ENCODE data around the gene STK32B. TPM values are rescaled to one million over a fixed set of nuclear protein-coding genes. Genes with fewer than 3 reads are reported as not detected.

The STK32B gene
- total and polyA plus RNA-seq, 10 donors, result 0.03 to 0.87 (median 0.36) TPM

DNA sequence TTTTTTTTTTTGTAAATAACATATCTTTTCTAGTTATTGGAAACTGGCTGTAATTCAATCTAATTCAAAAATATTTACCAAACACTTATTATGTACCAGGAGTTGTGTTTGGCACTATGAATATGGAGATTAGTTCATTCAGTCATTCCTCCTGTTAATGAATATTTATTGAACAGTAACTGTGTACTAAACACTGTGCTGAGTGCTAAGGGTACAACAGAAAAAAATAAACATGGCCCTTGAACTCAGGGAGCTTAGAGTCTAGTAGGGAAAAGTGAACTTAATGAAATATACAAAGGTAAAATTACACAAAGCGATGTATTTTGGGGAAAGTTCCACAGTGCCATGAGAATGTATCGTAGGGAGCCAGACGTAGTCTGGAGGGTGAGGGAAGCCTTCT lies 87.1 kb downstream of the STK32B start:
- Histone ChIP-seq H3K36me3 (no peaks in the 10 kb centered on the region), H3K9me3 (no peaks in the 10 kb centered on the region), H3K4me1 (no peaks in the 10 kb centered on the region), H3K27me3 (replicated peaks in 1 of 7) (no peaks in the 10 kb centered on the region), H3K27ac (no peak overlapping the region), H3K4me3 (no peak overlapping the region)
- intact Hi-C loops (cut with DNase I; ENCODE audit: low total_unique reads), result no loop called here
- TF ChIP-seq POLR2AphosphoS5 (IDR thresholded peaks at IDR 0.05) (no peak), POLR2A (IDR thresholded peaks at IDR 0.05) (no peak)
- TF ChIP-seq, protein P1, sequence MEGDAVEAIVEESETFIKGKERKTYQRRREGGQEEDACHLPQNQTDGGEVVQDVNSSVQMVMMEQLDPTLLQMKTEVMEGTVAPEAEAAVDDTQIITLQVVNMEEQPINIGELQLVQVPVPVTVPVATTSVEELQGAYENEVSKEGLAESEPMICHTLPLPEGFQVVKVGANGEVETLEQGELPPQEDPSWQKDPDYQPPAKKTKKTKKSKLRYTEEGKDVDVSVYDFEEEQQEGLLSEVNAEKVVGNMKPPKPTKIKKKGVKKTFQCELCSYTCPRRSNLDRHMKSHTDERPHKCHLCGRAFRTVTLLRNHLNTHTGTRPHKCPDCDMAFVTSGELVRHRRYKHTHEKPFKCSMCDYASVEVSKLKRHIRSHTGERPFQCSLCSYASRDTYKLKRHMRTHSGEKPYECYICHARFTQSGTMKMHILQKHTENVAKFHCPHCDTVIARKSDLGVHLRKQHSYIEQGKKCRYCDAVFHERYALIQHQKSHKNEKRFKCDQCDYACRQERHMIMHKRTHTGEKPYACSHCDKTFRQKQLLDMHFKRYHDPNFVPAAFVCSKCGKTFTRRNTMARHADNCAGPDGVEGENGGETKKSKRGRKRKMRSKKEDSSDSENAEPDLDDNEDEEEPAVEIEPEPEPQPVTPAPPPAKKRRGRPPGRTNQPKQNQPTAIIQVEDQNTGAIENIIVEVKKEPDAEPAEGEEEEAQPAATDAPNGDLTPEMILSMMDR (IDR thresholded peaks at IDR 0.05 in 8 of 11, conservative IDR thresholded peaks at IDR 0.05 in 3 of 11), result no peak
- DNase-seq, result no peak
- 86 to 95% (median 94%) methylated on average over 3 of the region's 3 CpGs for WGBS, 5 donors

DNA sequence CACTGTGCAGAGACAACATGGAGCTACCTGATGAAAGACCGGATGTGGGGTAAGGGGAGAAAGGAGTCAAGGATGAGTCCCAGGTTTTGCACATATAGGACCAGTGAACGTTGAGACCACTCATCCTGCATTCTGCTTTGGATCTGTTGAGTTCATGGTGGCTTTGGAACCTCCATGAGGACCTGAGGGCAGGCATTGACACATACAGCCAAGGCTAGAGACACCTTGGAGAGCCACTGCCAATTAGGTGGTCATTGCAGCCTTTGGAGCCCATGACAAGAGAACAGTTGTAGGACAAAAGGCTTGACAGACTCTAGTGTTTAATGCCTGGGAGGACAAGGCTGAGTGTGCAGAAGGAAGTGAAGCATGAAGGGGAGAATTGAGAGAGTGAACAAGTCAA lies 87.9 kb downstream of the STK32B start:
- Histone ChIP-seq H3K36me3 (no peaks in the 10 kb centered on the region), H3K9me3 (no peaks in the 10 kb centered on the region), H3K27ac (no peak overlapping the region), H3K4me1 (no peaks in the 10 kb centered on the region), H3K4me3 (no peak overlapping the region), H3K27me3 (replicated peaks in 1 of 7) (no peaks in the 10 kb centered on the region)
- TF ChIP-seq, protein P1 (IDR thresholded peaks at IDR 0.05 in 8 of 11, conservative IDR thresholded peaks at IDR 0.05 in 3 of 11), result no peak
- TF ChIP-seq POLR2AphosphoS5 (IDR thresholded peaks at IDR 0.05) (no peak), POLR2A (IDR thresholded peaks at IDR 0.05) (no peak)
- 73 to 92% (median 80%) methylated on average over 2 of the region's 2 CpGs for WGBS, 5 donors
- no peak for DNase-seq
- intact Hi-C loops (cut with DNase I; ENCODE audit: low total_unique reads), result no loop called here

DNA sequence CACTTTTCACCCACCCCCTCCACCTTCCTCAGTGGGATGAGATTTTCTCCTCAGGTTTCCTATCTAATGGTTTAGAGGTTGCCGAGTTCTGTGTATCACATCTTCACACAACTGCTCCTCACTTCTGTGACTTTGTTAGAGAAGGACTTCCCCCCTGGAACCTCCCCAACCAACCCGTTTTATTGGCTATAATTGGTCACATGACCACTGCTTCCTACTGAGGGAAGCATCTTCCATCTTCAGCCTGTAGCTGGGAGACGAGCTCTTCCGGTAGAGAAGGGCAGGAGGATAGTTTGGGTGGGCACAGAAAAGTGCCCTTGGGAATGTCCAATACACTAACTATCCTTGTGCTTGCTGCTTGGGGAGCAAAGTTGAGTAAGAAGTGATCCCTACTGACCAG lies 90.5 kb downstream of the STK32B start:
- intact Hi-C loops (cut with DNase I; ENCODE audit: low total_unique reads), result loop anchor here (10.0 kb wide), 1 partner anchor 137 kb away; no protein-coding TSS in a partner anchor
- no peak for DNase-seq
- H3K4me3 ChIP-seq, result no peak overlapping the region
- TF ChIP-seq, protein P1 (IDR thresholded peaks at IDR 0.05 in 8 of 11, conservative IDR thresholded peaks at IDR 0.05 in 3 of 11), result no peak
- no peak for TF ChIP-seq POLR2A (IDR thresholded peaks at IDR 0.05)
- TF ChIP-seq POLR2AphosphoS5 (IDR thresholded peaks at IDR 0.05), result no peak
- no peak overlapping the region for H3K27ac ChIP-seq
- no peaks in the 10 kb centered on the region for H3K4me1 ChIP-seq
- no peaks in the 10 kb centered on the region for H3K36me3 ChIP-seq
- H3K9me3 ChIP-seq, result no peaks in the 10 kb centered on the region
- H3K27me3 ChIP-seq (replicated peaks in 1 of 7), result no peaks in the 10 kb centered on the region
- WGBS, 5 donors, result 78 to 91% (median 84%) methylated on average over 4 of the region's 4 CpGs

DNA sequence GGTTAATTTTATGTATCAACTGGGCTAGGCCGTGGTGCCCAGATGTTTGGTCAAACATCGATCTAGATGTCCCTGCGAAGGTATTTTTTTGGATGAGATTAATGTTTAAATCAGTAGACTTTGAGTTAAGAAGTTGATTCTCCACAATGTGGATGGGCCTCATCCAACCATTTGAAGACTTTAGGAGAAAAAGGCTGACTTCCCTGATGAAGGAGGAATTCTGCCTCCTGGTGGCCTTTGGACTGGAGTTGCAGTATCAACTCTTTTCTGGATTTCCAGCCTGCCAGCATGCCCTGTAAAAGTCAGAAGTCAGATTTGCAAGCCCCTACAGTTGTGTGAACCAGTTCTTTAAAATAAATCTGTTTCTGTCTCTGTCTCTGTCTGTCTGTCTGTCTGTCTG lies 91.4 kb downstream of the STK32B start:
- Histone ChIP-seq H3K36me3 (no peaks in the 10 kb centered on the region), H3K4me1 (no peaks in the 10 kb centered on the region), H3K27ac (no peak overlapping the region), H3K27me3 (replicated peaks in 1 of 7) (no peaks in the 10 kb centered on the region), H3K4me3 (no peak overlapping the region), H3K9me3 (no peaks in the 10 kb centered on the region)
- DNase-seq, result no peak
- intact Hi-C loops (cut with DNase I; ENCODE audit: low total_unique reads), result loop anchor here (10.0 kb wide), 1 partner anchor 138 kb away; no protein-coding TSS in a partner anchor
- TF ChIP-seq, protein P1 (IDR thresholded peaks at IDR 0.05 in 8 of 11, conservative IDR thresholded peaks at IDR 0.05 in 3 of 11), result peak in 8 of 11 experiments; percentile 12 to 67 (median 48)
- TF ChIP-seq POLR2A (IDR thresholded peaks at IDR 0.05) (no peak), POLR2AphosphoS5 (IDR thresholded peaks at IDR 0.05) (no peak)
- WGBS, 5 donors, result 87 to 93% (median 87%) methylated on average over 3 of the region's 3 CpGs

All from spleen (tissue), 11 donors.